ACC112 (cell line): ENCODE measurements around the gene RPN1.
"Not testable (repeated sequence)": the region's sequence is repeated elsewhere in the genome, so short reads cannot be mapped to it uniquely, and the experiment has no call there.

ENCODE experiments used
- H2AFZ ChIP-seq: fragments of 200-600 bp; sonication (generic); one replicate; pipeline ENCODE4 v1.6.0; 2017; ENCODE audit warnings: antibody characterized with exemption, low read length; ENCODE audit not compliant: unreplicated experiment
- H3K27ac ChIP-seq: fragments of 200-600 bp; sonication (generic); 2 replicates; pipeline ENCODE4 v1.5.1; 2014; ENCODE audit warnings: low read depth, mild to moderate bottlenecking, antibody characterized with exemption, low read length, moderate library complexity
- H3K27me3 ChIP-seq: fragments of 200-600 bp; sonication (generic); 2 replicates; pipeline ENCODE4 v1.6.1; 2014; ENCODE audit warnings: mild to moderate bottlenecking, antibody characterized with exemption, low read length, moderate library complexity, mixed read lengths; ENCODE audit not compliant: insufficient read depth
- H3K36me3 ChIP-seq: fragments of 200-600 bp; sonication (generic); 2 replicates; pipeline ENCODE4 v1.6.1; 2016; ENCODE audit warnings: mild to moderate bottlenecking, antibody characterized with exemption, low read length, moderate library complexity, mixed read lengths; ENCODE audit not compliant: insufficient read depth
- H3K4me1 ChIP-seq: fragments of 200-600 bp; sonication (generic); one replicate; pipeline ENCODE4 v1.6.1; 2016; ENCODE audit warnings: low read length, mixed read lengths; ENCODE audit not compliant: insufficient read depth, unreplicated experiment, control insufficient read depth
- H3K4me3 ChIP-seq: fragments of 200-600 bp; sonication (generic); 2 replicates; pipeline ENCODE4 v1.5.1; 2014; ENCODE audit warnings: mild to moderate bottlenecking, low read depth, low read length
- H3K79me2 ChIP-seq: fragments of 200-600 bp; sonication (generic); one replicate; pipeline ENCODE4 v1.6.0; 2016; ENCODE audit warnings: low read length; ENCODE audit not compliant: control insufficient read depth, unreplicated experiment, insufficient read depth

RPN1 gene

DNA sequence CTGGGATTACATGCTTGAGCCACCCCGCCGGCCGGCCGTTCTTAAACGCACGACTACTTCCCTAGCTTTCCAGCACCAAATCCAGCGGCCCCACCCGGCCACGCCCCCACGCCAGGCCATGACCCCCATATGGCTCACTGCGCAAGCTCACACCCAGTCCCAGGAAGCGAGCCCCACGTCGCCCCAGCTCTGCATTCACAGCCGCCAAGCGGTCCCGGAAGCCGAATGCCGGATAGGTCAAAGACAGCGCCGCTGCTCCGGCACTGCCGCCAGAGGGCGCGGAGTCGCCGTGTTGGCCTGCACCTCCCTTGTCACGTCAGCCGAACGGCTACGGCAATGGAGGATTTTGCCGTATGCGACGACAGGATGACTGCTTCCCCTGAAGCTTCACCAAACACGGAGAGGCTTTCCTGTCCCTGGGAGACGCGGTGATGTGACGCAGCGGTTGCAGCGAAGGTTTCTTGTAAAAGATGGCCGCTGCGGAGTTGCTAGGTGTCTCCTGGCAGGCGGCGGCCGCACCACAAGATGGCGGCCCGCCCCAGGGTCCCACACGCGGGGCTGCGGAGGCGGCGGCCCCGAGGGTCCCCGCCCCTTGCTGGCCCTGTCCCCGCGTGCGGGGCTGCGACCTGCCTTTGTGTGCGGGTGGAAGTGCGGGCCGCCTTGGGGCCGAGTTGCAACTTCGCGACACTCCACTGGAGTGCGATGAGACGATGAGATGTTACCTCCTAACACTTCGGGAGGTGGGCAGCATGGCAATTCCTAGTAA lies 30.2 kb upstream of the RPN1 start:
- no peaks in the 10 kb centered on the region for H3K36me3 ChIP-seq
- H3K4me3 ChIP-seq, result peak overlapping the region; percentile 76
- H3K79me2 ChIP-seq, result no peaks in the 10 kb centered on the region
- H2AFZ ChIP-seq, result peak overlapping the region; percentile 97
- H3K27ac ChIP-seq, result peak overlapping the region; percentile 83
- H3K27me3 ChIP-seq, result no peaks in the 10 kb centered on the region
- peaks cover 5% of the 10 kb centered on the region for H3K4me1 ChIP-seq

DNA sequence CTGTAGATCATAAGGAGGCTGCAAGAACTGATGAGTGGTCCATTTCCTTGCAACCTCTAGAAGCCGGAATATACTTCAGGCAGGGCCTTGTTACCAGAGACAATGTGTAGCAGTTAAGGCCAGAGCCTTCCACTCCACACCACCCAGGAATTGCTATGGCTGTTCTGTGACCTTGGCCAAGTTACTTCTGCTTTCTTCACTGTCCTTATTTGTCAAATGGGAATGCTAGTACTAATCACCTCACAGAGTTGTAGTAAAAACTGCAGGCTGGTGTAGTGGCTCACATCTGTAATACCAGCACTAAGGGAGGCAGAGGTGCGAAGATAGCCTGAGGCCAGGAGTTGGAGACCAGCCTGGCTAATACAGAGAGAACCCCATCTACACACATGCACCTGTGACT lies 28.7 kb upstream of the RPN1 start:
- H2AFZ ChIP-seq, result no peak overlapping the region
- no peaks in the 10 kb centered on the region for H3K36me3 ChIP-seq
- H3K27me3 ChIP-seq, result no peaks in the 10 kb centered on the region
- H3K4me1 ChIP-seq, result peaks cover 5% of the 10 kb centered on the region
- no peaks in the 10 kb centered on the region for H3K79me2 ChIP-seq
- H3K4me3 ChIP-seq, result no peak overlapping the region
- H3K27ac ChIP-seq, result no peak overlapping the region

DNA sequence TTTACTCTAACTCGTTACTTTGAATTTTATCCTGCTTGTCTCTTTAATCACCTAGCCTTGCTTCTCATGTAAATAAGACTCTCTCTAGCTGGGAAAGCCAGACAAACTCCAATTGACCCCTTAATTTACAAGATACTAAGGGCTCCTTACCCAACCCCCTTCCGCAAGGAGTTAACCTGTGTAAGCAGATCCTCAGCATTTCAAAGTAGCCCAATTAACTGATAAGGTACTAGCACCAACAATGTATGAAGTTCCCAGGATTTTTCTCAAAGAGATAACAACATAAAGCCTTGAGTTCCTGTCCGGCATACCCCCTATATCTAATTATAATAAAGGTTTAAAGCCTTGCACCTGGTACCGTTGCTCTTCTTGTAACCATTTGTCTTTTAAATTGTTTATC lies 25.2 kb upstream of the RPN1 start:
- H3K4me3 ChIP-seq, H3K79me2 ChIP-seq, H3K27ac ChIP-seq, H3K36me3 ChIP-seq, H3K4me1 ChIP-seq, H3K27me3 ChIP-seq, H2AFZ ChIP-seq: not testable (repeated sequence)

- H3K4me1 ChIP-seq, result no peaks in the 10 kb centered on the region
- no peak overlapping the region for H3K27ac ChIP-seq
- H3K27me3 ChIP-seq, result no peaks in the 10 kb centered on the region
- no peaks in the 10 kb centered on the region for H3K79me2 ChIP-seq
- no peaks in the 10 kb centered on the region for H3K36me3 ChIP-seq
- no peak overlapping the region for H2AFZ ChIP-seq
- no peak overlapping the region for H3K4me3 ChIP-seq
These were observed 23.7 kb upstream of the RPN1 start for GRCh38 chr3:128674161-128674784.

DNA sequence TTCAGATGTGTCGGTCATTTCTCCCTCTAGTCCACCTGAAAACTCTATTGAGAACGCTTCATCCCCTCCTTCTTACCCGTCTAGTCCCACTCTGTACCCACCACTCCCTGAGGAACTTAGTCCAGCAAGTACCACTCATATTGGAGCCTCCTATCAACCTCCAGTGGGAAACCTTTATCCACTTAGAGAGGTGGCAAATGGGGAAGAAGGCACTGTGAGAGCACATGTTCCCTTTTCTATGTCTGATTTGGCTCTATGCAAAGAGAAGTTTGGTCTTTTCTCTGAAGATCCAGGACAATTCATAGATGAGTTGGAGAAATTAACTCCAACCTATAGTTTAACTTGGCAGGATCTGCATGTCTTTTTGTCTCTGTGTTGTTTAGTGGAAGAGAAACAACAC lies 17.0 kb upstream of the RPN1 start:
- H2AFZ ChIP-seq, result no peak overlapping the region
- H3K79me2 ChIP-seq, result no peaks in the 10 kb centered on the region
- H3K4me3 ChIP-seq, result no peak overlapping the region
- no peak overlapping the region for H3K27ac ChIP-seq
- no peaks in the 10 kb centered on the region for H3K27me3 ChIP-seq
- H3K36me3 ChIP-seq, result no peaks in the 10 kb centered on the region
- no peaks in the 10 kb centered on the region for H3K4me1 ChIP-seq

DNA sequence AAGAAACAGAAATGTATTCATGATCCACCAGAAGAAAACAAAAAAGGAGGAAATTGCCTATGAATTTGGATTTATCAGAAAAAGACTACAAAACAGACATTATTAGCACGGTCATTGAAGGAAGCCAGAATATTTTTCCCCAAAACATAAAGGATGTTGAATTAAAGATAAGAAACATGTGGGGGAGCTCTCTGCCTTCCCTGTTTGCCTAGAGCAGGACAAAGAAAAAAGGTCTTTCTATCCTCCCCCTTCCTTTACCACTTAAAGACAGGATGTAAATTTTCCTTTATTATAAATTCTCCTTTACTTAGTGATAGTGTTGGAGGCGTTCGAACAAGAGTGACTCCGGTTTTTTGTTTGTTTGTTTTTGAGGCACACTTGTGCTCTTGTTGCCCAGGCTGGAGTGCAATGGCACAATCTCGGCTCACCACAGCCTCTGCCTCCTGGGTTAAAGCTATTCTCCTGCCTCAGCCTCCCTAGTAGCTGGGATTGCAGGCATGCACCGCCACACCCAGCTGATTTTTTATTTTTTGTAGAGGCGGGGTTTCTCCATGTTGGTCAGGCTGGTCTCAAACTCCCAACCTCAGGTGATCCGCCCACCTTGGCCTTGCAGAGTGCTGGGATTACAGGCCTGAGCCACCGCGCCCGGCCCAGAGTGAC lies 14.9 kb upstream of the RPN1 start:
- Histone ChIP-seq H3K27ac (no peak overlapping the region), H3K4me1 (no peaks in the 10 kb centered on the region), H3K27me3 (no peaks in the 10 kb centered on the region), H3K4me3 (no peak overlapping the region), H3K36me3 (no peaks in the 10 kb centered on the region), H3K79me2 (no peaks in the 10 kb centered on the region), H2AFZ (peak overlapping the region; percentile 7)

DNA sequence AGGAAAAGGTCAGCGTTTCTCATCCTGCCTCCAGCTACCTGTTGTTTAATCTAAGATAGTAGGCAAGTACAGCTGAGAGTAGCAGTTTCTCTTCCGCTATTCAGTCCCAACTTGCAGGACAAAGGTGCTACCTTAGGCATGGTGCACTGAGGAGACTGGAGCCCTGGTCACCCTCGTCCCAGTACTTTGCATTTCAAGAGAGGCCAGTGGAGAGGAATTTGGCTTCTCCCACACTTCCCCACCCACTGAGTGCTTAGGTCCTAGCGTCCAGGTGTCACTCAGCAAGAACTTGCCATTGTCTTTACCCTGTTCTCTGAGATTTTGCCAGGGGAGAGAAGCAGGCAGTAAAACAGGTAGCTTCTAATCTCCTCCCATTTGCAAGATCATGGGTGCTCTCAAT lies 12.5 kb upstream of the RPN1 start:
- Histone ChIP-seq H3K27me3 (no peaks in the 10 kb centered on the region), H2AFZ (no peak overlapping the region), H3K4me3 (no peak overlapping the region), H3K36me3 (no peaks in the 10 kb centered on the region), H3K4me1 (no peaks in the 10 kb centered on the region), H3K79me2 (no peaks in the 10 kb centered on the region), H3K27ac (no peak overlapping the region)

- Histone ChIP-seq H3K27me3 (no peaks in the 10 kb centered on the region), H3K4me1 (peaks cover 3% of the 10 kb centered on the region), H3K36me3 (no peaks in the 10 kb centered on the region), H3K4me3 (no peak overlapping the region), H3K79me2 (peaks cover 1% of the 10 kb centered on the region), H2AFZ (no peak overlapping the region), H3K27ac (no peak overlapping the region)
These were observed 4.9 kb upstream of the RPN1 start for GRCh38 chr3:128655531-128655930.

- not testable (repeated sequence) for H3K27me3 ChIP-seq, H3K36me3 ChIP-seq, H3K27ac ChIP-seq, H2AFZ ChIP-seq, H3K4me1 ChIP-seq, H3K4me3 ChIP-seq
- peaks cover 14% of the 10 kb centered on the region for H3K79me2 ChIP-seq
These were observed 3.6 kb upstream of the RPN1 start for GRCh38 chr3:128653993-128654805.

DNA sequence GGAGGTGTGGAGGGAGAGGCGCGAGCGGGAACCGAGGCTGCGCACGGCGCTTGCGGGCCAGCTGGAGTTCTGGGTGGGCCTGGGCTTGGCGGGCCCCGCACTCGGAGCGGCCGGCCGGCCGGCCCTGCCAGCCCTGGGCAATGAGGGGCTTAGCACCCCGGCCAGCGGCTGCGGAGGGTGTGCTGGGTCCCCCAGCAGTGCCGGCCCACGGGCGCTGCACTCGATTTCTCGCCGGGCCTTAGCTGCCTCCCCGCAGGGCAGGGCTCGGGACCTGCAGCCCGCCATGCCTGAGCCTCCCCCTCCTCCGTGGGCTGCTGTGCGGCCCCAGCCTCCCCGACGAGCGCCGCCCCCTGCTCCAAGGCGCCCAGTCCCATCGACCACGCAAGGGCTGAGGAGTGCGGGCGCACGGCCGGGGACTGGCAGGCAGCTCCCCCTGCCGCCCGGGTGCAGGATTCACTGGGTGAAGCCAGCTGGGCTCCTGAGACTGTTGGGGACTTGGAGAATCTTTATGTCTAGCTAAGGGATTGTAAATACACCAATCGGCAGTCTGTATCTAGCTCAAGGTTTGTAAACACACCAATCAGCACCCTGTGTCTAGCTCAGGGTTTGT lies 2.9 kb upstream of the RPN1 start:
- peaks cover 22% of the 10 kb centered on the region for H3K79me2 ChIP-seq
- H3K27me3 ChIP-seq, H3K27ac ChIP-seq, H2AFZ ChIP-seq, H3K4me3 ChIP-seq, H3K4me1 ChIP-seq, H3K36me3 ChIP-seq: not testable (repeated sequence)
